HL-60 (cell line): ENCODE results near the gene GNAL.

Experiments used
- DNase-seq, 2 experiments: peaks; one replicate each; pipeline ENCODE4 v3.0.0-alpha.2; 2010 to 2020; ENCODE audit warnings: low read depth in 1 of 2, low spot score in 1 of 2
- H3K27ac ChIP-seq: fragments of 250-450 bp; sonication (Bioruptor Pico); replicated peaks from 2 replicates; pipeline ENCODE4 v1.5.1; 2020; ENCODE audit warnings: mild to moderate bottlenecking, moderate library complexity
- H3K27me3 ChIP-seq: fragments of 250-450 bp; sonication (Bioruptor Pico); 2 replicates; pipeline ENCODE4 v1.5.1; 2021; ENCODE audit warnings: mild to moderate bottlenecking, moderate library complexity; ENCODE audit not compliant: insufficient read depth, poor library complexity, severe bottlenecking
- H3K4me3 ChIP-seq: replicated peaks from 2 replicates; pipeline ENCODE4 v1.5.1; 2011; ENCODE audit warnings: mild to moderate bottlenecking, control low read depth, low read length; ENCODE audit not compliant: insufficient read depth
- CTCF ChIP-seq: IDR thresholded peaks from one replicate; pipeline ENCODE4 v1.5.1; 2011; ENCODE audit warnings: low read length, control low read depth, inconsistent platforms; ENCODE audit not compliant: insufficient read depth
- GABPA ChIP-seq: IDR thresholded peaks from 2 replicates; pipeline ENCODE4 v1.6.1; 2012; ENCODE audit warnings: low read depth
- POLR2AphosphoS5 ChIP-seq: IDR thresholded peaks from 2 replicates; pipeline ENCODE4 v1.6.1; 2012; ENCODE audit warnings: low read depth
- SPI1 ChIP-seq: IDR thresholded peaks from 2 replicates; pipeline ENCODE4 v1.6.1; 2012; ENCODE audit warnings: low read depth, mild to moderate bottlenecking, borderline replicate concordance
- TF ChIP-seq, protein P1 (sequence below): IDR thresholded peaks from 2 replicates; pipeline ENCODE4 v1.6.1; 2012; ENCODE audit warnings: low read depth; ENCODE audit not compliant: insufficient replicate concordance

Gene GNAL

GRCh38 chr18:11721720-11722119 lies 32.7 kb downstream of the GNAL start:
- TF ChIP-seq CTCF (no peak), GABPA (no peak), POLR2AphosphoS5 (no peak), SPI1 (no peak)
- TF ChIP-seq, protein P1, sequence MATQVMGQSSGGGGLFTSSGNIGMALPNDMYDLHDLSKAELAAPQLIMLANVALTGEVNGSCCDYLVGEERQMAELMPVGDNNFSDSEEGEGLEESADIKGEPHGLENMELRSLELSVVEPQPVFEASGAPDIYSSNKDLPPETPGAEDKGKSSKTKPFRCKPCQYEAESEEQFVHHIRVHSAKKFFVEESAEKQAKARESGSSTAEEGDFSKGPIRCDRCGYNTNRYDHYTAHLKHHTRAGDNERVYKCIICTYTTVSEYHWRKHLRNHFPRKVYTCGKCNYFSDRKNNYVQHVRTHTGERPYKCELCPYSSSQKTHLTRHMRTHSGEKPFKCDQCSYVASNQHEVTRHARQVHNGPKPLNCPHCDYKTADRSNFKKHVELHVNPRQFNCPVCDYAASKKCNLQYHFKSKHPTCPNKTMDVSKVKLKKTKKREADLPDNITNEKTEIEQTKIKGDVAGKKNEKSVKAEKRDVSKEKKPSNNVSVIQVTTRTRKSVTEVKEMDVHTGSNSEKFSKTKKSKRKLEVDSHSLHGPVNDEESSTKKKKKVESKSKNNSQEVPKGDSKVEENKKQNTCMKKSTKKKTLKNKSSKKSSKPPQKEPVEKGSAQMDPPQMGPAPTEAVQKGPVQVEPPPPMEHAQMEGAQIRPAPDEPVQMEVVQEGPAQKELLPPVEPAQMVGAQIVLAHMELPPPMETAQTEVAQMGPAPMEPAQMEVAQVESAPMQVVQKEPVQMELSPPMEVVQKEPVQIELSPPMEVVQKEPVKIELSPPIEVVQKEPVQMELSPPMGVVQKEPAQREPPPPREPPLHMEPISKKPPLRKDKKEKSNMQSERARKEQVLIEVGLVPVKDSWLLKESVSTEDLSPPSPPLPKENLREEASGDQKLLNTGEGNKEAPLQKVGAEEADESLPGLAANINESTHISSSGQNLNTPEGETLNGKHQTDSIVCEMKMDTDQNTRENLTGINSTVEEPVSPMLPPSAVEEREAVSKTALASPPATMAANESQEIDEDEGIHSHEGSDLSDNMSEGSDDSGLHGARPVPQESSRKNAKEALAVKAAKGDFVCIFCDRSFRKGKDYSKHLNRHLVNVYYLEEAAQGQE = no peak
- DNase-seq = no peak
- peaks cover 3% of the 10 kb centered on the region for H3K27me3 ChIP-seq
- no peak overlapping the region for H3K27ac ChIP-seq
- H3K4me3 ChIP-seq = no peak overlapping the region

- H3K27ac ChIP-seq = no peak overlapping the region
Observed at GRCh38 chr18:11724781-11725180, 35.7 kb downstream of the GNAL start.

GRCh38 chr18:11726556-11726955 lies 37.5 kb downstream of the GNAL start:
- H3K27me3 ChIP-seq = peaks cover 14% of the 10 kb centered on the region
- no peak for DNase-seq
- no peak overlapping the region for H3K27ac ChIP-seq
- TF ChIP-seq, protein P1 = no peak
- TF ChIP-seq POLR2AphosphoS5 = no peak
- no peak for TF ChIP-seq SPI1
- TF ChIP-seq CTCF = no peak
- TF ChIP-seq GABPA = no peak
- H3K4me3 ChIP-seq = no peak overlapping the region

More at GRCh38 chr18:11724781-11725180, 35.7 kb downstream of the GNAL start:
- Histone ChIP-seq H3K4me3 (no peak overlapping the region), H3K27me3 (peaks cover 14% of the 10 kb centered on the region)
- TF ChIP-seq, protein P1 = no peak
- TF ChIP-seq POLR2AphosphoS5 (no peak), CTCF (no peak), SPI1 (no peak), GABPA (no peak)
- DNase-seq = no peak
